Cardiac muscle cell (in vitro differentiated cells and primary cell): ENCODE results near the gene C19orf53. TPM values are rescaled to one million over a fixed set of nuclear protein-coding genes. Genes with fewer than 3 reads are reported as not detected.
"Not testable (repeated sequence)": the region's sequence is repeated elsewhere in the genome, so short reads cannot be mapped to it uniquely, and the experiment has no call there.

Experiments
- DNase-seq, 2 donors: peaks; one replicate each; pipeline versions ENCODE4 v3.0.0 to v3.0.0-alpha.2; 2010 to 2017; ENCODE audit warnings: low read depth in 1 of 2, low spot score in 1 of 2
- H3K27ac ChIP-seq: fragments of 200-600 bp; sonication (generic); 2 replicates; pipeline ENCODE4 v1.5.1; 2016
- H3K27me3 ChIP-seq: fragments of 200-600 bp; sonication (generic); 2 replicates; pipeline ENCODE4 v1.6.0; 2016; ENCODE audit warnings: control low read depth
- H3K36me3 ChIP-seq: fragments of 200-600 bp; sonication (generic); 2 replicates; pipeline ENCODE4 v1.5.1; 2016; ENCODE audit warnings: control low read depth
- H3K4me1 ChIP-seq: fragments of 200-600 bp; sonication (generic); 2 replicates; pipeline ENCODE4 v1.8.1; 2017; ENCODE audit warnings: low read depth, mild to moderate bottlenecking, mixed run types
- H3K4me3 ChIP-seq: fragments of 200-600 bp; sonication (generic); 2 replicates; pipeline ENCODE4 v1.5.1; 2016; ENCODE audit warnings: mild to moderate bottlenecking
- H3K9me3 ChIP-seq: fragments of 200-600 bp; sonication (generic); 2 replicates; pipeline ENCODE4 v1.5.1; 2017; ENCODE audit warnings: low read depth, mild to moderate bottlenecking, control low read depth
- CTCF ChIP-seq: IDR thresholded peaks from 2 replicates; pipeline ENCODE4 v1.5.1; 2012; ENCODE audit warnings: low read depth, mild to moderate bottlenecking, low read length
- polyA plus RNA-seq: library from polyadenylated mRNA; unstranded; fragments of >200 nt; fragmentation: Nextera tagmentation; extraction: Ambion mirVana; gene quantifications from 2 replicates; pipeline ENCODE4 v1.2.1, GENCODE V29; 2016
- total RNA-seq: library from RNA; depleted of rRNA; stranded (reverse); fragments of >200 nt; gene quantifications from 2 replicates; pipeline ENCODE4 v1.2.3, GENCODE V29; 2016

The C19orf53 gene
- total and polyA plus RNA-seq, 2 experiments from 2014 or later, result 242 to 276 TPM

GRCh38 chr19:13784731-13785452, 10.6 kb downstream of the C19orf53 start:
- Histone ChIP-seq H3K4me1 (peaks cover 7% of the 10 kb centered on the region), H3K36me3 (no peaks in the 10 kb centered on the region), H3K9me3 (no peaks in the 10 kb centered on the region), H3K27me3 (no peaks in the 10 kb centered on the region), H3K27ac (no peak overlapping the region), H3K4me3 (no peak overlapping the region)
- TF ChIP-seq CTCF, result peak; percentile 67
- peak; percentile 74 to 80 for DNase-seq

- Histone ChIP-seq H3K27ac (no peak overlapping the region), H3K27me3 (no peaks in the 10 kb centered on the region), H3K4me3 (no peak overlapping the region), H3K9me3 (no peaks in the 10 kb centered on the region), H3K4me1 (no peaks in the 10 kb centered on the region), H3K36me3 (no peaks in the 10 kb centered on the region)
- DNase-seq, result peak in 1 of 2 donors; percentile 86
- TF ChIP-seq CTCF, result no peak
Measured at GRCh38 chr19:13788991-13789390, 14.7 kb downstream of the C19orf53 start.

- Histone ChIP-seq H3K4me1 (no peaks in the 10 kb centered on the region), H3K36me3 (no peaks in the 10 kb centered on the region), H3K9me3 (no peaks in the 10 kb centered on the region), H3K27ac (no peak overlapping the region), H3K27me3 (no peaks in the 10 kb centered on the region), H3K4me3 (no peak overlapping the region)
- no peak for TF ChIP-seq CTCF
- peak in 1 of 2 donors; percentile 70 for DNase-seq
Measured at GRCh38 chr19:13790354-13790753, 16.1 kb downstream of the C19orf53 start.

GRCh38 chr19:13793317-13793716, 19.1 kb downstream of the C19orf53 start:
- H3K9me3 ChIP-seq, H3K4me3 ChIP-seq, H3K27ac ChIP-seq, DNase-seq, H3K4me1 ChIP-seq, H3K27me3 ChIP-seq, H3K36me3 ChIP-seq: not testable (repeated sequence)

- peak in 1 of 2 donors; percentile 99 for DNase-seq
- no peaks in the 10 kb centered on the region for H3K27me3 ChIP-seq
- peak overlapping the region; percentile 76 for H3K4me3 ChIP-seq
- no peaks in the 10 kb centered on the region for H3K9me3 ChIP-seq
- no peak for TF ChIP-seq CTCF
- H3K36me3 ChIP-seq, result no peaks in the 10 kb centered on the region
- peaks cover 5% of the 10 kb centered on the region for H3K4me1 ChIP-seq
- no peak overlapping the region for H3K27ac ChIP-seq
Measured at GRCh38 chr19:13794398-13794756, 20.1 kb downstream of the C19orf53 start.

GRCh38 chr19:13794757-13795589, 20.7 kb downstream of the C19orf53 start, which contains the start of gene ZSWIM4:
Gene ZSWIM4 (plus strand): TSS chr19:13795443. CDS start chr19:13795649, 206 bp downstream.
- peaks cover 5% of the 10 kb centered on the region for H3K4me1 ChIP-seq
- H3K36me3 ChIP-seq, result no peaks in the 10 kb centered on the region
- peak within 1 kb of the TSS; percentile 76 for H3K4me3 ChIP-seq
- TF ChIP-seq CTCF, result no peak
- peak; percentile 99 to 100 for DNase-seq
- no peaks in the 10 kb centered on the region for H3K9me3 ChIP-seq
- no peaks in the 10 kb centered on the region for H3K27me3 ChIP-seq
- no peak within 1 kb of the TSS for H3K27ac ChIP-seq
